ENCODE measurements around the gene PDLIM5.
"Not testable (repeated sequence)": the region's sequence is repeated elsewhere in the genome, so short reads cannot be mapped to it uniquely, and the experiment has no call there.

The PDLIM5 gene

GRCh38 chr4:94540476-94540875, 88.7 kb downstream of the PDLIM5 start:
- FAIRE-seq (no peak), DNase-seq (ENCODE audit: insufficient read length, low spot score) (no peak)
- TF ChIP-seq SPI1 (IDR thresholded peaks at IDR 0.05; ENCODE audit: low read depth, low read length) (no peak), POLR2A (IDR thresholded peaks at IDR 0.05; ENCODE audit: low read depth, low read length) (no peak), POLR2AphosphoS5 (IDR thresholded peaks at IDR 0.05; ENCODE audit: low read depth, low read length) (no peak), TAF1 (IDR thresholded peaks at IDR 0.05; ENCODE audit: low read depth, low read length) (no peak), POU2F2 (IDR thresholded peaks at IDR 0.05; ENCODE audit: low read depth, low read length) (no peak), PAX5 (IDR thresholded peaks at IDR 0.05; ENCODE audit: insufficient read depth, low read length, severe bottlenecking) (no peak)

- FAIRE-seq (no peak), DNase-seq (ENCODE audit: insufficient read length, low spot score) (no peak)
- no peak for TF ChIP-seq POLR2A (IDR thresholded peaks at IDR 0.05; ENCODE audit: low read depth, low read length)
- no peak for TF ChIP-seq SPI1 (IDR thresholded peaks at IDR 0.05; ENCODE audit: low read depth, low read length)
- TF ChIP-seq POLR2AphosphoS5 (IDR thresholded peaks at IDR 0.05; ENCODE audit: low read depth, low read length) = no peak
- TF ChIP-seq TAF1 (IDR thresholded peaks at IDR 0.05; ENCODE audit: low read depth, low read length) = no peak
- TF ChIP-seq POU2F2 (IDR thresholded peaks at IDR 0.05; ENCODE audit: low read depth, low read length) = no peak
- no peak for TF ChIP-seq PAX5 (IDR thresholded peaks at IDR 0.05; ENCODE audit: insufficient read depth, low read length, severe bottlenecking)
Measured at GRCh38 chr4:94544811-94545210, 93.1 kb downstream of the PDLIM5 start.

GRCh38 chr4:94545296-94545695, 93.6 kb downstream of the PDLIM5 start:
- FAIRE-seq = no peak
- DNase-seq (ENCODE audit: insufficient read length, low spot score) = no peak

GRCh38 chr4:94546949-94547348, 95.2 kb downstream of the PDLIM5 start:
- TF ChIP-seq SPI1 (IDR thresholded peaks at IDR 0.05; ENCODE audit: low read depth, low read length) (no peak), POLR2AphosphoS5 (IDR thresholded peaks at IDR 0.05; ENCODE audit: low read depth, low read length) (no peak), POLR2A (IDR thresholded peaks at IDR 0.05; ENCODE audit: low read depth, low read length) (no peak), TAF1 (IDR thresholded peaks at IDR 0.05; ENCODE audit: low read depth, low read length) (no peak), PAX5 (IDR thresholded peaks at IDR 0.05; ENCODE audit: insufficient read depth, low read length, severe bottlenecking) (no peak)
- FAIRE-seq (no peak), DNase-seq (ENCODE audit: insufficient read length, low spot score) (no peak)

More at GRCh38 chr4:94545296-94545695, 93.6 kb downstream of the PDLIM5 start:
- TF ChIP-seq POU2F2 (IDR thresholded peaks at IDR 0.05; ENCODE audit: low read depth, low read length) (no peak), PAX5 (IDR thresholded peaks at IDR 0.05; ENCODE audit: insufficient read depth, low read length, severe bottlenecking) (no peak), POLR2A (IDR thresholded peaks at IDR 0.05; ENCODE audit: low read depth, low read length) (no peak), TAF1 (IDR thresholded peaks at IDR 0.05; ENCODE audit: low read depth, low read length) (no peak), SPI1 (IDR thresholded peaks at IDR 0.05; ENCODE audit: low read depth, low read length) (no peak), POLR2AphosphoS5 (IDR thresholded peaks at IDR 0.05; ENCODE audit: low read depth, low read length) (no peak)

GRCh38 chr4:94548571-94548970, 96.8 kb downstream of the PDLIM5 start:
- TF ChIP-seq PAX5 (IDR thresholded peaks at IDR 0.05; ENCODE audit: insufficient read depth, low read length, severe bottlenecking) (no peak), POLR2A (IDR thresholded peaks at IDR 0.05; ENCODE audit: low read depth, low read length) (no peak), TAF1 (IDR thresholded peaks at IDR 0.05; ENCODE audit: low read depth, low read length) (no peak), SPI1 (IDR thresholded peaks at IDR 0.05; ENCODE audit: low read depth, low read length) (no peak), POLR2AphosphoS5 (IDR thresholded peaks at IDR 0.05; ENCODE audit: low read depth, low read length) (no peak), POU2F2 (IDR thresholded peaks at IDR 0.05; ENCODE audit: low read depth, low read length) (no peak)
- no peak for DNase-seq (ENCODE audit: insufficient read length, low spot score)
- no peak for FAIRE-seq

- TF ChIP-seq TAF1 (IDR thresholded peaks at IDR 0.05; ENCODE audit: low read depth, low read length) = no peak
- no peak for TF ChIP-seq POU2F2 (IDR thresholded peaks at IDR 0.05; ENCODE audit: low read depth, low read length)
- FAIRE-seq (no peak), DNase-seq (ENCODE audit: insufficient read length, low spot score) (no peak)
Measured at GRCh38 chr4:94550352-94550751, 98.6 kb downstream of the PDLIM5 start.

GRCh38 chr4:94550851-94551250, 99.1 kb downstream of the PDLIM5 start:
- DNase-seq (ENCODE audit: insufficient read length, low spot score) = no peak
- no peak for FAIRE-seq
- TF ChIP-seq PAX5 (IDR thresholded peaks at IDR 0.05; ENCODE audit: insufficient read depth, low read length, severe bottlenecking) (no peak), TAF1 (IDR thresholded peaks at IDR 0.05; ENCODE audit: low read depth, low read length) (no peak), POLR2A (IDR thresholded peaks at IDR 0.05; ENCODE audit: low read depth, low read length) (no peak), POLR2AphosphoS5 (IDR thresholded peaks at IDR 0.05; ENCODE audit: low read depth, low read length) (no peak), POU2F2 (IDR thresholded peaks at IDR 0.05; ENCODE audit: low read depth, low read length) (no peak), SPI1 (IDR thresholded peaks at IDR 0.05; ENCODE audit: low read depth, low read length) (no peak)

GRCh38 chr4:94551643-94552564, 100.2 kb downstream of the PDLIM5 start:
- no peak for DNase-seq (ENCODE audit: insufficient read length, low spot score)
- FAIRE-seq = no peak
- TF ChIP-seq POLR2A (IDR thresholded peaks at IDR 0.05; ENCODE audit: low read depth, low read length) = no peak
- no peak for TF ChIP-seq TAF1 (IDR thresholded peaks at IDR 0.05; ENCODE audit: low read depth, low read length)
- TF ChIP-seq POU2F2 (IDR thresholded peaks at IDR 0.05; ENCODE audit: low read depth, low read length) = no peak
- TF ChIP-seq SPI1 (IDR thresholded peaks at IDR 0.05; ENCODE audit: low read depth, low read length) = no peak
- TF ChIP-seq PAX5 (IDR thresholded peaks at IDR 0.05; ENCODE audit: insufficient read depth, low read length, severe bottlenecking) = no peak
- TF ChIP-seq POLR2AphosphoS5 (IDR thresholded peaks at IDR 0.05; ENCODE audit: low read depth, low read length) = no peak

- DNase-seq (ENCODE audit: insufficient read length, low spot score); FAIRE-seq: not testable (repeated sequence)
Measured at GRCh38 chr4:94556047-94556446, 104.3 kb downstream of the PDLIM5 start.

- DNase-seq (ENCODE audit: insufficient read length, low spot score); FAIRE-seq: not testable (repeated sequence)
Measured at GRCh38 chr4:94557632-94558031, 105.9 kb downstream of the PDLIM5 start.

Data from GM12891 (cell line).